CD4-positive, alpha-beta T cell treated with Interleukin-6 for 4 hours (primary cell): Measurements from ENCODE around the gene TRAP1.
"Not testable (repeated sequence)": the region's sequence is repeated elsewhere in the genome, so short reads cannot be mapped to it uniquely, and the experiment has no call there.

ENCODE experiments used
- DNase-seq: peaks from one replicate; pipeline ENCODE4 v3.0.0-alpha.2; 2020; ENCODE audit warnings: mixed read lengths

TRAP1 gene

DNA sequence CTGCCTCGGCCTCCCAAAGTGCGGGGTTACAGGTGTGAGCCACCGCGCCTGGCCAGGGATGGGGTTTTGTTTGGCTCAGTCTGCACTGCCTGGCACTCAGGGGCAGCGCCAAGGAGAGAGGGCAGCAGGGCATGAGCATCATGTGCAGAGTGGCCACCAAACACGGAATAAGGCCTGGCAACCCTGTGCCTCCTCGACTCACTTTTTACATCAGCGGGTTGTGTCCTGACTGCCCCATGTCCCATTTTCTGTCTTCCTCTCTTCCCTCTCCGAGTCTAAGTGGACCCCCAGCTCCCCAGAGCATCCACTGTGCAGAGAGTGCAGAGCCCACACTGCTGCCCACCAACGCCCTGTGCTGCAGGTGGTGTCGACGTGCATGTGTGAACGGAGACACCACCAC lies 18.2 kb upstream of the TRAP1 start:
- DNase-seq = no peak

DNA sequence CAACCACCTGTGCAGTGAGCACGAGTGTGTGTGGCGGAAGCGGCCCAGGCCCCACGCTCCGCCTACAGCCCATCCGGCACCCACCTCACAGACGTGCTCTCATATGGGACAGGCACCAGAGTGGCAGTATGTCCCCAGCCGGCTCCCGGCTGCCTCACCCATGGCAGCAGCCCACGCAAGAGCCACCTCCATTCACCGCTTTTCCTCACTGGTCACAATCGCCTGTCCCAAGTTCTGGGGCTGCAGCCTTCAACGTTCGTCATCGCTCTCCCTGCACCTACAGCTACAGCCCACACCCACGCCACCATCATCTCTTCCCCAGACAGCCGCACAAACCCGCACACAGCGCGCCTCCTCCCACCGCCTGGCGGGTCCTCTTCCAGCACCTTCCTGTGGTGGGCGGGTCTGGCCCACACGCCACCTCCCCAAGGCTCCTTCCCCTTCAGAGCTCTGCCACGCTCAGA lies 17.5 kb upstream of the TRAP1 start:
- no peak for DNase-seq

DNA sequence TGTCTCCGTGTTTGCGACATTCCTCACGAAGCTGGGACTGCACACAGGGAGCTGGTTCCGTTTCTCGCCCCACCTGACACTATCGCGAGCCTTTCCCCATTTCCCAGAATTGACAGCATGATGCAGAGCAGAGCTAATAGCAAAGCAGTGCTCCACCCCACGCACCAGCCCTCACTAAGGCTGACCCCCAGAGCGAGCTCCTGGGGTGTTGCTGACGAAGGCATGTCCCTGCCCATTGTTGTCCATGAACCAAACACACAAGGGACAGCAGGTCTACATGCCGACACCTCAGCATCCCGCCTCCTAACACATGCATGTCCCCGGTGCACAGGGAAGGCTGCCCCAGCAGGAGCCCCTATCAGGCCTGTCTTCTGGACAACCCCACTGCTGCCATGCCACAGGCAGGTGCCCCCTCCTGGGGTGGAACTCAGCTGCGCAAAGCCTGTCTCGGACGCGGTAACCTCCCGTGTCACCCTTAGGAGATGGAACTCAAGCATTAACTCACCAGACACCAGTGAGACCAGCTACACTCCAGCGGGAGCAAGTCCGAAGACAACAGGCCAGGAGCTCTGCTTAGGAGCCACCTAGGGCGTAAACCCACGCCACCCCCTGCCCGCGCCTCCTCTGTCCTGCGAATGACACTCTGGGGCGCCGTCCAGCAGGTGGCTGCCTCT lies 16.9 kb upstream of the TRAP1 start:
- no peak for DNase-seq

DNA sequence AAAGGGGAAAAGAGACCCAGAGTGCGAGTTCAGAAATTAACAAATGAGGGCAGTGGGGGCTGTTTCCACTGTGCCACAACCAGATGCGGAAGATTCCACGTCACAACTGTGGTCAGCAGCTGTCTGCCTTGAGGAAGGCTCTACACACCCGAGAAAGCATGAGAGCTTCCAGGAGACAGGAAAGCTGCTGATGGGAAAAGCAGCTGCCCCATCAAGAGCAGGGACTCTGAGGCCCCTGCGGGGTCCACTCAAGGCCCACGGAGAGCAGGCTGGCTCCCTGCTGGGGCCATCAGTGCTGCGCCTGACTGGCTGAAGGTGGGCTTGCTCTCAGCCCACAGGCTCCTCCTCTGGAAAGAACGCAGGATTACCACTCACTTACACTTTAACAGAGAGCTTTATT lies 14.8 kb upstream of the TRAP1 start:
- no peak for DNase-seq

DNA sequence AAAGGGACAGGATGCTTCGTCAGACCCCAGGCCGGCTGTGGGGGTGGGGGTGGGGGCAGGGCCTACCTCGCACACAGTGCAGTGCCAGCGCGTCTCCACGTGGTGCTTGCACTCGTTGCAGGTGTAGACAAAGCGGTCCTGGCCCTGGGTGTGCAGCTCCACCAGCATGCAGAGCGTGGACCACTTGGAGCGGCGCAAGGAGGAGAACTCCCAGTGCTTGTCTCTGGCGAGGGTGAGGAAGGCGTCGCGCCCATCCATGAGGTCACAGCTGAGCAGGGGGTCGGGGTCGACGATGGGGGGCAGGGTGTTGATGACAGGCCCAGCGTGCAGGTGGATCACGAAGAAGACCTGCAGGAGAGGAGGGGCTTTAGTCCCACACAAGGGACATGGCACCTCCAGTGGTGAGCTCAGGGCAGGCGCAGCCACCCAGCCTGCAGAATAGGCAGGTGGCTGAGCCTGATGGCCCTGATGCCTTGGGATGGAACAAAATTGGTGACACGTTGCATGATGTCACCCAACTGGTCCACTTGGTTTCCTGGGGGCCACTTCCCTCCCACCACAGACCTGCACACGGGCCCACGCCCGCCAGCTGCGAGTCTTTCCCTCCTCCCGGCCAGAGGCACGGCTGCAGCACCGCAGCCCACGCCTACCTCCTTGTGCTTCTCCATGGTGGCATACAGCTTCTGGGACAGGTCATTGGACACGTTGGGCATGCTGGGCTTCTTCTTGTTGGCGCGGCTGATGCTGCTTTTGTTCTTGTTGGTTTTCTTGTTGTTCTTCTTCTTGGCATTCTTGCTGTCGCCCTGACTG lies 14.0 kb upstream of the TRAP1 start:
- DNase-seq = no peak

DNA sequence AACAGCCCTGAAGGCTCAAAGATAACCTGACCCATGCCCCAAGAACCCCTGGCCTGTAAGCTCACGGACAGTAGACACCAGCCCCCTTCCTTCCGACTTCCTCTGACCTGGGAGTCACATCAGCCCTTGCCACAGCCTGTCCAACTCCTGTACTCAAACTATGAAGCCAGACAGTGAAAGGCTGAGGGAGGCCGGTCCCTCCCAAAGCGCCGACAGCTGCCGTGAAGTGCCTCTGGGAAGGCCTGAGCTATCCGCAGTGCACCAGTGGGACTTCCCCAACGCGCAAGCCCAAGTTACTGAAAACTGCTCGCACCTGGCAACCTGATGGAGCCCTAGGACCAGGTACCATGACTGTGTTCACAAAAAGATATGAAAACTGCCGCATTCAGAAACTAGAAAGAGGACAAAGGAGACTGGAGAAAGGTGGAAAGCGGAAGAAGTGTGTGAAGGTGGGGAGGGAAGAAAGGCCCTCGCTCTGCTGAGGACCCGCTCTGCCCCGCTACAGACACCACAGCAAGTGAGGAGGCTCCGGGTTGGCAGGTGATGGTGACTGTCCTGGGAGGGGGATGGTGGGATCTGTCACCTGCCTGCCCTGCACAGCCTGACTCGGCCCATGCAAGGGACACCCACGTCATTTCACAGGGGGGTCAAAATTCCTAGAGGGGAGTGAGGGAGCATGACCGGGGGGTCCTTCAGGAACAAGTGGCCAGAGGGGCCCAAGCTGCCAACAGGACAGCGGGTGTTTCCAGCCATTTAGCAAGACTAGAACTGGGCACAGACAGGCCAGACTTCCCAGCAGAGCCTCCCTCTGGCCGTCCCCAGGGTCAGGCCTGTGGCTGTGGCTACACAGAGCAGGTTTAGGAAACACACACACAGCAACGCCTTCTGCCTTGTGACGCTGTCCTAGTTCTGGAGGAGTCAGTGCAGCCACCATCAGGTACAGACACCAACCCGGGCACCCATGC lies 13.1 kb upstream of the TRAP1 start:
- no peak for DNase-seq

DNA sequence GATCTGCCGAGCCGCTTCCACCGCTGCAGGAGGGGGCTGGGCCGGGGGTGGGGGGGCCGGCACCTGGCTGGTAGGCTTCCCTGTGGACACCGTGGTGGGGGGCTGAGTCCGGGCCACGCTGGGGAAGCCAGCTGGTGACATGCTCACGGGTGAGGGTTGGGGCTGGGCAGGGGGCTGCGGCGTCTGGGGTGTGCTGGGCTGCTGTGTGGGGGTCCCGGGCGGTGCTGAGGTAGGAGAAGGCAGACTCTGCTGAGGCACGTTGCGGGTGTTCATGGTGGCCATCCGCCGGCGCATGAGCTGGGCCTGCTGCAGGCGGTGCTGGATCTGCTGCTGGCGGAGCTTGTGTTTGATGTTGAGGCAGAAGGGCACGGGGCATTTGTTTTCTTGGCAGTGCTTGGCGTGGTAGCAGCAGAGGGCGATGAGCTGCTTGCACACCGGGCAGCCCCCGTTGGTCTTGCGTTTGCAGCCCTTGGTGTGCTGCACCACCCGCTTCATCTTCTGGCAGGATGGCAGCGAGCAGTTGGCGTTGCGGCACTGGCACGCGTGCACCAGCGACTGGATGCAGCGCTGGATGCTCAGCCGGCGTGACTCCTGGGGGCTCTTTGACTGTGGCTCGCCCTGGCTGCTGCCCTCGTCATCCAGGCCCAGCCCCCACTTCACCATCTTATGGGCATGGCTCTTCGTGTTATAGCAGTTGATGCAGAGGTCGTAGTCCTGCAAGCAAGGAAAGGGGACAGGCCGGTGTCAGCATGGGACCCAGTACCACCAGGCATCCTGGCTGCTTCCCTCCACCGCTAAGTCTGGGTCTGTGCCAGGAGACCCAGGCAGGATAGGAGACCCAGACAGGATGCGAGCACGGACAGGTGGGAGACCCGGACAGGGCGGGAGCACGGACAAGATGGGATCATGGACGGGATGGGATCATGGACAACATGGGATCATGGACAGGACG lies 12.1 kb upstream of the TRAP1 start:
- DNase-seq = no peak

DNA sequence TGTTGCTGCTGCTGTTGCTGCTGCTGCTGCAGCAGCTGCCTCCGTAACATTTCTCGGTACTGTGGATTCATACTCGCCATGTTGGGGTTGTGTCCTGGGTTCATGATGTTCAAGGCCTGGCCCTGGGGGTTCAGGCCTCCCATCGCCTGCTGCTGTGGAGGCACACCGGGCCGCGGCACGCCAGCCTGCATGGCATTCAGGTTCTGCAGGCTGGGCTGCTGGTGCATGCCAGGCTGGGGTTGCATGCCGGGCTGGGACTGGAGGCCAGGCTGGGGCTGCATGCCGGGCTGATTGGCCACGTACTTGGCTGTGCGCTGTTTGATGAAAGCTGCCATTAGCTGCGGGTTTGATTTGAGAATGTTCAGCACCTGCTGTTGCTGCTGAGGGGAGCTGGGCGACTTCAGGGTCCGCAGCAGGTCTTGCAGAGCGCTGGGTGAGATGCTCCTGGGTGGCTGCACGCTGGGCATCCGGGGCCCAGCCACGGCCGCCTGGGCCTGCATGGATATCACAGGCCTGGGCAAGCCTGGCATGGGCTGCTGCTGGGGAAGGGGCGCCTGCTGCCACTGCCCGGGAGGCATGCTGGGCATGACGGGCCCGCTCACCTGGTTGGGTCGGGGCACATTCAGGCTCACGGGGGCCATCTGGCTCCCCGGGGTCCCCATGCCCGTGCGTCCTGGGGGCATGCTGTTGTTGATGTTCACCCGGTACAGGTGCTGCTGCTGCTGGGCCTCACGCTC lies 11.3 kb upstream of the TRAP1 start:
- DNase-seq = no peak

DNA sequence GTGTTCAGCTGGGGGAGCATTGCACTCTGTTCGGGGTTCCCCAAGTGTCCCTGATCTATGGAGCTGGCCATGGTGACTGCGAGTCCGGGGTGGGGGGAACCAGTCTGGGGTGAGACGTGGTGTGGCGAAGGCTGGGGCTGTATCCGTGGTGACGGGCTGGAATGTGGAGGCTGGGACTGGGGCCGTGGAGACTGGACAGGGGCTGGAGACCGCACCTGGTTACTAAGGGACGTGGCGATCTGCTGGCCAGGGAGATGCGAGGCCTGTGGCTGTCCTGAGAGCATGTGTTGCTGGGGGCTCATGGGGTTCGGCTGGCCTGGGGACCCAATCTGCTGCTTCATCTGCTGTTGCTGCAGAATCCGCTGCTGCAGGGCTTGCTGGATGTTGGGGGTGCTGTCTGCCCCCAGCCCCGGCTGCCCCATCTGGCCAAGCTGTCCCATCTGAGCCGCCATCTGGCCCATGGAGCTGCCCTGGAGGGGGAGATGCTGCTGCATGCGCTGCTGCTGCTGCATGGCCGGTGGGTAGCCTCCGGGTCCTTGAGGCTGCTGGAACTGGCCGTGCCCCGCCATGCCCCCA lies 10.6 kb upstream of the TRAP1 start:
- DNase-seq = no peak

DNA sequence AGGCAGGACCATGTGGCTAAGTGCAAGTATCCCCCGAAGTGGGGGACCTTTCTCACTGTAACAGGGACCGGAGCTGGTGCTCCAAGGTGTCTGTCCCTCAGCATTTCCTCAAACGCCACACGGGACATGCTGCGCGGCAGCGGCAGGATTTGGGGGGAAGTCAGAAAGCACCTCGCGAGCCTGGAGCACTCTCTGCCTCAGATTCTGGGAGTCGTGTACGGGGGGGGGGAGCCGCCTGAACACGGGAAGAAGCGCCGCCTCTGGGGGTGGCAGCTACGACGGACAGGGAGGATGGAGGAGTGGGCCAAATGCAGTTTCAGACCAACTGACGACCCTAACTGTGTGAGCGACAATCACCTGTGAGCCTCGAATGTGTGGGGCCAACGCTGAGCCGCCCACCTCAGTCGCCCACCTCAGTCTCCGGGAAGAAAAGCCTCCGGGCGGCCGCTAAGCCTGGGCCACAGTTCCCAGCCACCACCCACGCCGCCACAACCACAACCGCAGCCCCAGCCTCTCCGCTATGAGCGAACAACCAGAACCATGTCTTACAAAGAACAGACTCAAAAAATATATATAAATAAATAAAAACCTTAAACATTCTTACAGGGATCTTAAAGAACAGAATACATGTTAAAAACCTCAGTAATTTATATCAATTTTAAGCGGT lies 8.8 kb upstream of the TRAP1 start:
- no peak for DNase-seq

DNA sequence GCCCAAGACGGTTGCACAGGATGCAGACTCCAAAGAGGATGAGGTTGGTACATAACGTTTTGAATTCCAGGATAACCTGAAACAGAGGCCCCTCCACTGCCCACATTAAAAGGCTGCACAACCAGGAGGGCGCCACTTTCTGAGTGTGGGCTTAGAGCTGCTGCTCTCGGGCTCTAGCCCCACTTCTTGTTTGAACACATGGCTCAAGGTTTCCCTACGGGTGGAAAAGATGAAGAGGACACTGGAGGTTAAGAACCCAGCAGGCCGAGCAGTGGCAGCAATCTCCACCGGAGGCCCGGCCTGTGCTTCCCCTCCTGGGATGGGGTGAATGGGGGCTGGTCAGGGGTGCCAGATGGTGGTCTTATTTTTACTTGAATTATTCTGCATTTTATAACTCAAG lies 8.0 kb upstream of the TRAP1 start:
- DNase-seq = no peak

DNA sequence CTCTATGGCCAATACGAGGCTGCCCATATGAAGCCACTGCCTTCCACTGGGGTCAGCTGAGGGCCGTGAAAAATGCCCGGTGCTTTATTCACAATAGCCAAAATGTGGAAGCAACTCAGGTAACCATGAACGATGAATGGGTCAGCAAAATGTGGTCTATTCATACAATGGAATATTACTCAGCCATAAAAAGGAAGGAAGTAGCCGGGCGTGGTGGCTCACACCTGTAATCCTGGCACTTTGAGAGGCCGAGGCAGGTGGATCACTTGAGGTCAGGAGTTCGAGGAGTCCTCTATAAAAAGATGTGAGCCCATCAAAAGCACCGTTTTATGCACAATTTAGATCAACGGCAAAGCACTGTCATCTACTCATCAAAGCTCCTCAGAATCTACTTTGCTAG lies 5.2 kb upstream of the TRAP1 start:
- no peak for DNase-seq

DNA sequence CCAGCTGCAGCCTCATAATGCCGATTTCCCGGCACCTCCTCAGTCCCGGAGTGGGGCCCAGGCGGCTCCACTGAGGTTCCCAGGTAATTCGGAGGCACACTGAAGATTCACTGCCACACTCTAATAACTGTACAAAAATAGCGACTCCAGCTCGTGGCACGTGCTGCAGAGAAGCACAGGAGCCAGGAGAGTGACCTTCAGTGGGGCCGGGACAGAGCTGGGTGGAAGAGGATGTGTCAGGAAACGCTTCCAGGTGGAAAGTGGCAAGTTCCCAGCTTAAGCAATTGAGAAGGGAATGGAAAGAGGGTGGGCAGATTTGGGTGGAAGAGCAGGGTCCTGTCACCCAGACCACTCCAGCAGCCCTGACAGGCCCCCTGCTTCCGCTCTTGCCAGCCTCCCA lies 3.1 kb upstream of the TRAP1 start:
- DNase-seq = no peak

DNA sequence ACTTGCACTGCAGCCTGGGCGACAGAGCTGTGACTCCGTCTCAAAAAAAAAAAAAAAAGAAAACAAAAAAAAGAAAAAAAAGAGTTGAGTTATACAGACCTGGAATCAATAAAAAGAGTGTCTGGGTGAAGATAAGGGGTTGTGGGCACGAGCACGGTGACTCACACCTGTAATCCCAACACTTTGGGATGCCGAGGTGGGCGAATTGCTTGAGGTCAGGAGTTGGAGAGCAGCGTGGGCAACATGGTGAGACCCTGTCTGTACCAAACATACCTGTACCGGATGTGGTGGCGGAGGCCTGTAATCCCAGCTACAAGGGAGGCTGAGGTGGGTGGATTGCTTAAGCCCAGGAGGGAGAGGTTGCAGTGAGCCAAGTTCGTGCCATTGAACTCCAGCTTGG lies 1.3 kb upstream of the TRAP1 start:
- DNase-seq = no peak

DNA sequence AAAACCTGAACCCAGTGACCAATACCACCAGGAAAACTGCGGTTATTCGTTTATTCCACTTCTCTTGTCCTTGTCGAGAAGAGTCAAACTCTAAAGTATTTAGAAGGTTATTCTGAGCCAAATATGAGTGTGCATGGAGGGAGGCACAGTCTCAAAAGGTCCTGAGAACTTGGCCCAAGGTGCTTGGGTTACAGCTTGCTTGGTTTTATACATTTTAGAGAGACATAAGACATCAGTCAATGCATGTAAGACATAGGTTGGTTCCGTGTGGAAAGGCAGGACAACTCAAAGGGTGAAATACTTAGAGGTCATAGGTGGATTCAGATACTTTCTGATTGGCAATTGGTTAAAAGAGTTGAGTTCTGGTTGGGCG lies 681 bp upstream of the TRAP1 start:
- no peak for DNase-seq

DNA sequence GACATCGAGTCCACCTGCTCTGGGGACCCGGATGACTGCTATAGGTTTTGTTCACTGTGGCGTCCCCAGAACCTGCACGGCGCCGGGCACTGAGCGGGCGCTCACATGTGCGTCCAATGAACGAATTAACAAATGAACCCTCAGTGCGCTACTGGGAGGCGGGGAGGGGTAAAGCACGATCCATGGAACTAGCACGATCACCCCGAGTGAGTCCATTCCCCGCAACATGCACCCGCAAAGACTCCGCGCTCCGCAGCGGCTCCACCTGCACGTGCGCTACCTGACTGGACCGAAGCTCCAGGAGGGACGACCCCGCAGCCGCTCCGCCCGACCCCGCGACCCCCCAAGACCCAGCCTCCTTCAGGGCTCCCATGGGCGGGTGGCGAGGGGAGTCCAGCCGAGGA lies 491 bp downstream of the TRAP1 start:
- peak; percentile 31 for DNase-seq

DNA sequence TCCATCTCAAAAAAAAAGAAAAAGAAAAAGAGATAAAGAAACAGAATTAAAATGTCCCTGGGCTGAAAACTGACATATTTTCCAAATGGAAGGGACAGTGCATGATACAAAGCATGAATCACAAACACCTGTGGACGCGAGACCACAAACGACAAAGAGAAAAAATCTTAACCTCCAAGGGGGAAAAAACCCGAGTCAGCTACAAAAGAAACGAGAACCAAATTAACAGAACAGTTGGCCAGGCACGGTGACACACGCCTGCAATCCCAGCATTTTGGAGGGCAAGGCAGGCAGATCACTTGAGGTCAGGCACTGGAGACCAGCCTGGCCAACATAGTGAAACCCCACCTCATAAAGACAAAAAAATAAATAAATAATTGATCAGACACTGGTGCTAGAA lies 1.9 kb downstream of the TRAP1 start:
- DNase-seq = no peak

DNA sequence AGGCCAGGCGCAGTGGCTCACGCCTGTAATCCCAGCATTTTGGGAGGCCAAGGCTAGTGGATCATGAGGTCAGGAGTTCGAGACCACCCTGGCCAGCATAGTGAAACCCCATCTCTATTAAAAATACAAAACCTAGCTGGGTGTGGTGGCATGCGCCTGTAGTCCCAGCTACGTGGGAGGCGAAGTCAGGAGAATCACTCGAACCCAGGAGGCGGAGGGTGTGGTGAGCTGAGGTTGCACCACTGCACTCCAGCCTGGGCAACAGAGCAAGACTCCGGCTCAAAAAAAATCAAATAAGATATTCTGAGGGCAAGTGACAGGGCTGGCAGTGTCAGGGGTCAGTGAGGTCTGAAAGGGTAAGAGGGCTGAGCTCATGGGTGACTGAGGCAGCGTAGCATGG lies 2.9 kb downstream of the TRAP1 start:
- not testable (repeated sequence) for DNase-seq

DNA sequence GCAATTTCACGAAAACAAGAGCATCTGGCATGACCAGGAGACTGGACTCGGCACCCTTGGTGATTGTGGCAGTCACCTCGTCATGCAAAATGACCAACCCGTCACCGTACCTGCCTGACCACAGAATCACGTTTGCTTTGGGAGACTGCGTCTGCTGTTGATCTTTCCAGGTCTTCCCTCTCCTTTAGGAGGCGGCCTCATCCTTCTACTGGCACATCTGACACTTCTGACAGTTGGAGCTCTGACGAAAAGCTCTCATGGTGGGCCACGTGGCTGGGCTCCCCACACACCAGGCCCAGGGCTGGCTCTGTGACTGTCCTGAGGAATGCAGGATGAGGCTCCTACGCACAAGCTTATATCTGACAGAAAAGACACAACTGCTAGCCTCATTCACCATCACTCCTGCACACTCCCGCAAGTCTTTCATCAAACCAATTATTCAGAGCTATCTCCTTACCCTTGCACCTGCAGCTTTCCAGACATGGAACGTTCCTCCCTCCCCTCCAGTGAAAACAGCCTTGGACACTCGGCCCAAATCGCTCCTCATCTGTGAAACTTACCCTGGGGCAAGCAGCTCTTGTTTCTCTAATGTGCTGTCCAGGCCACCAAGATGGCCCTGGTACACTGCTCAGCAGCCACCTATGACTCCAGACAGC lies 3.6 kb downstream of the TRAP1 start:
- DNase-seq = no peak

DNA sequence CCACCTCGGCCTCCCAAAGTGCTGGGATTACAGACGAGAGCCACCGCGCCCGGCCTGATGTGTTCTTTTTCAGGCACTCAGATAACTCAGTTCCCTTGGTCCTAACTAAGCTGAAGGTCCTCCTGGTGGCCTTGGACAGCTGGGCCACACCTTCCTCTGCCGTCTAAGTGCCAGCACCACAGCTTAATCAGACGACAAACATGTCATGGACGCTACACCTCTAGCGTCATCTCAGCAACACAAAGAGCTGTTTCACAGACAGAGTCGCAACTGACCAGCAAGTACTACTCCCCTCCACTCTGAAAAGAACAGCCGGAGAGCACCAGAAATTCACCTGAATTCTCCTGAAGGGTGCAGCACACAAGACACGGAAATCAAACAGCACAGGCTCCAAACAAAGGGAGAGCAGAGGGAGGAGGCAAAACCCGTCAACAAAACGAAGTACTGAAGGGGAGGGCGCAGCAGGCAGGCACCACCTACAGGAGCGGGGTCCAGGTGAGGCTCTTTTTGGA lies 4.4 kb downstream of the TRAP1 start:
- no peak for DNase-seq
